Lower leg skin (tissue), 4 donors: ENCODE data around the gene PSMD2. TPM values are rescaled to one million over a fixed set of nuclear protein-coding genes. Genes with fewer than 3 reads are reported as not detected.

Experiments
- DNase-seq, 2 donors: peaks; one replicate each; pipeline ENCODE4 v3.0.0-alpha.2; 2019; ENCODE audit warnings: low spot score in 2 of 2
- H3K4me3 ChIP-seq: fragments of 200-600 bp; sonication (generic); 2 replicates; pipeline ENCODE4 v1.5.1; 2017; ENCODE audit warnings: mild to moderate bottlenecking, low read depth; ENCODE audit not compliant: poor library complexity, severe bottlenecking
- POLR2A ChIP-seq, 2 donors: fragments of 450-650 bp; IDR thresholded peaks; one replicate each; pipeline ENCODE4 v1.6.1; 2016 to 2017; ENCODE audit warnings: antibody characterized with exemption in 2 of 2, mild to moderate bottlenecking in 1 of 2, moderate library complexity in 1 of 2
- WGBS, 2 donors: methylation state at CpG; one replicate each; pipeline ENCODE4 v1.1.5; 2018; 5-methylcytosine and 5-hydroxymethylcytosine counted together
- intact Hi-C: fragments of 100-400 bp; cut with DNase I; formaldehyde crosslinking; loops from one replicate; pipeline ENCODE4 v1.15.0; 2023; ENCODE audit warnings: low total_unique reads
- total RNA-seq, 4 donors: library from RNA; depleted of rRNA; stranded (reverse); fragments of >200 nt; gene quantifications; one replicate each; pipeline ENCODE4 v1.1.0, GENCODE V29; 2016
- TF ChIP-seq, protein P1 (sequence below), 3 donors: fragments of 450-650 bp; IDR thresholded peaks; one replicate each; pipeline ENCODE4 v1.5.1; 2016; ENCODE audit warnings: antibody characterized with exemption in 3 of 3, mild to moderate bottlenecking in 3 of 3, moderate library complexity in 2 of 3

Gene PSMD2
- total RNA-seq, 4 donors from 2014 or later = 194 to 263 (median 211) TPM

DNA sequence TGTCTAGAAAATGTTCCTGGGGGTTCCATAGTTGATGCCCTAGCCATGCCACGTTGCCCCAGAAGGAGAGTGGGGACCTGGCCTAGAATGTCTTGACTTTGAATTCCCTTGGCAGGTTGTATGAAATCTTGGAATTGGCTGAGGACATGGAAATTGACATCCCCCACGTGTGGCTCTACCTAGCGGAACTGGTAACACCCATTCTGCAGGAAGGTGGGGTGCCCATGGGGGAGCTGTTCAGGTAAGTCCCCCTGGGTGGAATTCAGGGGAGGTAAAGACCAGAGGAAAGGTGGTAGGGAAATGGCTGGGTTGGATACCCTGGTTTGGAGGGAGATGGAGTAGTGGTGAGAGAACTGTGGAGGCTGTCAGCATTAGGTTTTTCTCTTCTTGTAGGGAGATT lies 29.5 kb downstream of the PSMD2 start:
- no peak for DNase-seq
- TF ChIP-seq POLR2A (IDR thresholded peaks at IDR 0.05) = no peak
- TF ChIP-seq, protein P1, sequence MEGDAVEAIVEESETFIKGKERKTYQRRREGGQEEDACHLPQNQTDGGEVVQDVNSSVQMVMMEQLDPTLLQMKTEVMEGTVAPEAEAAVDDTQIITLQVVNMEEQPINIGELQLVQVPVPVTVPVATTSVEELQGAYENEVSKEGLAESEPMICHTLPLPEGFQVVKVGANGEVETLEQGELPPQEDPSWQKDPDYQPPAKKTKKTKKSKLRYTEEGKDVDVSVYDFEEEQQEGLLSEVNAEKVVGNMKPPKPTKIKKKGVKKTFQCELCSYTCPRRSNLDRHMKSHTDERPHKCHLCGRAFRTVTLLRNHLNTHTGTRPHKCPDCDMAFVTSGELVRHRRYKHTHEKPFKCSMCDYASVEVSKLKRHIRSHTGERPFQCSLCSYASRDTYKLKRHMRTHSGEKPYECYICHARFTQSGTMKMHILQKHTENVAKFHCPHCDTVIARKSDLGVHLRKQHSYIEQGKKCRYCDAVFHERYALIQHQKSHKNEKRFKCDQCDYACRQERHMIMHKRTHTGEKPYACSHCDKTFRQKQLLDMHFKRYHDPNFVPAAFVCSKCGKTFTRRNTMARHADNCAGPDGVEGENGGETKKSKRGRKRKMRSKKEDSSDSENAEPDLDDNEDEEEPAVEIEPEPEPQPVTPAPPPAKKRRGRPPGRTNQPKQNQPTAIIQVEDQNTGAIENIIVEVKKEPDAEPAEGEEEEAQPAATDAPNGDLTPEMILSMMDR (IDR thresholded peaks at IDR 0.05) = no peak
- H3K4me3 ChIP-seq = no peak overlapping the region
- intact Hi-C loops = loop anchor here (5.0 kb wide), 1 partner anchor 1586 kb away; no protein-coding TSS in a partner anchor
- 47 to 55% methylated on average over 3 of the region's 3 CpGs for WGBS, 2 donors

DNA sequence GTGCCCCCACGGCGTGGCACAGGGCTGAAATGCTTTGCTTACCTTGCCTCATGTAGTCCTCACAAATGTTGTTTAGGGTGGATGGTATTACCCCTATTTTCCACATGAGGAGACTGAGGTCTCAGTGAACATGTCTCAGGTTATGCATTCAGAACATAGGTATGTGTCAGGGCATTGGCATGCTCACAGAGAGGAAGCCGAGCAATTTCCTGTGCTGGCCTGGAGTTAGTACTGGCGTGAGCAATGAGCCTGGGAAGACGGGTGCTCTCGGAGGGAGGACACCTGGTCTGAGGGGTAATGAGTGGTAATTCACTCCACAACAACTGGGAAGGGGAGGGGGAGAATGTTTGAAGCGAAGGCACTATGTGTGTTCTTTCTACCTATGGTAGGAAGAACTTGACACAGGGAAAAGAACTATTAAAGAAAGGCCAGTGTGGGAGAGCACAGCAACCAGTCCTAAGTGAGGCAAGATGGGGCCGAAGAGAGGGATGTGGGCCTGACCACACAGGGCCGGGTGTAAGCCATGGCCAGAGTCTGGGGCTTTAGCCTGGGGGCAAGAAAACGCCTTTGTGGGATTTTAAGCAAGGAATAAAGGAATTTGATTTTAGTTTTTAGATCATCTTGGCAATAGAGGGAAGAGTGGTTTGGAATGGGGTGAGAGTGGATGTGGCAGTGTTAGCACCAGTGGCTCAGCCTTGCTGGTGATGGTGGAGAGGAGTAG lies 33.5 kb downstream of the PSMD2 start:
- intact Hi-C loops = no loop called here
- no peak overlapping the region for H3K4me3 ChIP-seq
- DNase-seq = no peak
- WGBS, 2 donors = 65 to 71% methylated on average over 10 of the region's 10 CpGs
- TF ChIP-seq POLR2A (IDR thresholded peaks at IDR 0.05) = no peak
- TF ChIP-seq, protein P1 (IDR thresholded peaks at IDR 0.05) = no peak

DNA sequence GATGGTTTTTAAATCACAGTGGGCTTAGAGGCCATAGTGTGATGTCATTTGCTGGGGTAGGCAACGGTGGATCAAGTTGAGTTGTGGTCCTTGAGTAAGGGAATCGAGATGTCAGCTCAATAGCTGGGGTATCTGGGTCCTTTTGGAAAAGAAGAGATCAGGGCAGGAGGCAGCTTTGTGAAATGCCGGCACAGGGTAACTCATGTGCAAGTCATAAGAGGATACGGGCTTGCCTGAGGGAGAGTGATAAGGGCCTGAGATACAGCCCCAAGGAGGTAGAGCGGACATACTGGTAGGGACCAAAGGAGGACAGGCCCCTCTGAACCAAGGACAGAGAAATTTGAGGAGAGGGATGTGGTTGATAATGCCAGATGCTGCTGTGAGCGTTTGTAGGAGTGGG lies 34.1 kb downstream of the PSMD2 start:
- DNase-seq = no peak
- TF ChIP-seq POLR2A (IDR thresholded peaks at IDR 0.05) = no peak
- TF ChIP-seq, protein P1 (IDR thresholded peaks at IDR 0.05) = no peak
- no peak overlapping the region for H3K4me3 ChIP-seq
- 79 to 82% methylated on average over 6 of the region's 6 CpGs for WGBS, 2 donors
- intact Hi-C loops = no loop called here

DNA sequence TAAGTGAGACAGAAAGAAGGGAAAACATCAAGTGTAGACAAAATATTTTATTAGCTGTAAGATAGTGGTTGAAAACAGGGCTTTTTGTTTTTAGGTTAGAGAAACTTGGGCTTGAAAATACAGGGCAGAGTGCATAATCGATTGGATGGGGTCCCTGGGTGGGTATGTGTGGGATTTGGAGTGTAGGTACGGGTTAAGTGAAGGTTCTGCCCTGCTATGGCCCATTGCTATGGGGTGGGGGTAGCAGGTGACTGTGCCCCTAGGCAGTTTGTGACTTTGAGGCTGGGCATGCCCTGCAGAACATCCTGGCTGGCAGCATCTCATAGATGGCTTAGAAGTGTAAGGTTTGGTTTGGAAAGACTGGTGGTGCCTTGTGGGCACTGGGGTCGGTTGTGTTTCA lies 34.7 kb downstream of the PSMD2 start:
- intact Hi-C loops = no loop called here

DNA sequence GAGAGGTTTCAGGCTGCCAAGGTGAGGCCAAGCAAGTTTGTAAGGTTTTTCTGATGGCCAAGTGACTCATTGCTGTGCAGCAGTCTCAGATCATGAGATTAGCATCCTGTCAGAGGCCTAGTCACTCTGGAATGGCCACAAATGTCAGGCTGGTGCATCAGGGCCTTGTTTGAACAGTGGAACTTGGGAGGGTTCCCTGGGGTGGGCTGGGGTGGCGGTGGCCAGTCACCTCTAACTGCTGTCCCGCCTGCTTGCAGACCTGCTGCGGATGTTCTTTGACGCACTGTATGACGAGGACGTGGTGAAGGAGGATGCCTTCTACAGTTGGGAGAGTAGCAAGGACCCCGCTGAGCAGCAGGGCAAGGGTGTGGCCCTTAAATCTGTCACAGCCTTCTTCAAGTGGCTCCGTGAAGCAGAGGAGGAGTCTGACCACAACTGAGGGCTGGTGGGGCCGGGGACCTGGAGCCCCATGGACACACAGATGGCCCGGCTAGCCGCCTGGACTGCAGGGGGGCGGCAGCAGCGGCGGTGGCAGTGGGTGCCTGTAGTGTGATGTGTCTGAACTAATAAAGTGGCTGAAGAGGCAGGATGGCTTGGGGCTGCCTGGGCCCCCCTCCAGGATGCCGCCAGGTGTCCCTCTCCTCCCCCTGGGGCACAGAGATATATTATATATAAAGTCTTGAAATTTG lies 35.6 kb downstream of the PSMD2 start:
- no peak for DNase-seq
- intact Hi-C loops = no loop called here

More for the DNA sequence above, 34.7 kb downstream of the PSMD2 start:
- WGBS, 2 donors = 74 to 89% methylated on average over 2 to 3 of the region's 3 CpGs
- no peak for DNase-seq
- H3K4me3 ChIP-seq = no peak overlapping the region
- TF ChIP-seq, protein P1 (IDR thresholded peaks at IDR 0.05) = no peak
- no peak for TF ChIP-seq POLR2A (IDR thresholded peaks at IDR 0.05)

More for the DNA sequence above, 35.6 kb downstream of the PSMD2 start:
- WGBS, 2 donors = 78 to 80% methylated on average over 15 of the region's 15 CpGs
- no peak overlapping the region for H3K4me3 ChIP-seq
- TF ChIP-seq, protein P1 (IDR thresholded peaks at IDR 0.05) = no peak
- no peak for TF ChIP-seq POLR2A (IDR thresholded peaks at IDR 0.05)
